Activated T-cell treated with anti-CD3 and anti-CD28 coated beads, Interleukin-2, amount 50 U/mL, for 24 hours (primary cell): ENCODE measurements around the gene ATP6V0A1.
A peak's percentile ranks its signal among the peaks of the same experiment; 100 is the strongest.
"Not testable (repeated sequence)": the region's sequence is repeated elsewhere in the genome, so short reads cannot be mapped to it uniquely, and the experiment has no call there.

Source experiments
- DNase-seq: peaks from one replicate; pipeline ENCODE4 v3.0.0-alpha.2; 2020
- H3K27ac Mint-ChIP-seq: 2 replicates; pipeline ENCODE4 v1.8.0; 2020; ENCODE audit warnings: mild to moderate bottlenecking, mixed read lengths
- H3K27me3 Mint-ChIP-seq: 2 replicates; pipeline ENCODE4 v1.8.0; 2020; ENCODE audit warnings: mixed read lengths
- H3K36me3 Mint-ChIP-seq: 2 replicates; pipeline ENCODE4 v1.8.0; 2020; ENCODE audit warnings: low read depth, mixed read lengths
- H3K4me1 Mint-ChIP-seq: 2 replicates; pipeline ENCODE4 v1.8.0; 2020; ENCODE audit warnings: low read depth, mixed read lengths
- H3K4me3 Mint-ChIP-seq: 2 replicates; pipeline ENCODE4 v1.8.0; 2020; ENCODE audit warnings: mild to moderate bottlenecking, moderate library complexity, mixed read lengths
- H3K9me3 Mint-ChIP-seq: 2 replicates; pipeline ENCODE4 v1.8.0; 2020; ENCODE audit warnings: mixed read lengths

Gene ATP6V0A1

GRCh38 chr17:42555961-42556617 lies 97.4 kb downstream of the ATP6V0A1 start:
- DNase-seq, H3K27me3 Mint-ChIP-seq, H3K9me3 Mint-ChIP-seq, H3K4me3 Mint-ChIP-seq, H3K27ac Mint-ChIP-seq: not testable (repeated sequence)
- peaks cover 16% of the 10 kb centered on the region for H3K36me3 Mint-ChIP-seq
- peaks cover 23% of the 10 kb centered on the region for H3K4me1 Mint-ChIP-seq

GRCh38 chr17:42559075-42559474 lies 100.4 kb downstream of the ATP6V0A1 start:
- no peak for DNase-seq
- H3K4me1 Mint-ChIP-seq: peaks cover 35% of the 10 kb centered on the region
- no peaks in the 10 kb centered on the region for H3K9me3 Mint-ChIP-seq
- no peak overlapping the region for H3K27ac Mint-ChIP-seq
- H3K4me3 Mint-ChIP-seq: no peak overlapping the region
- no peaks in the 10 kb centered on the region for H3K27me3 Mint-ChIP-seq
- peaks cover 27% of the 10 kb centered on the region for H3K36me3 Mint-ChIP-seq

GRCh38 chr17:42560246-42560645 lies 101.6 kb downstream of the ATP6V0A1 start:
- Mint-ChIP-seq H3K27ac (no peak overlapping the region), H3K4me1 (peaks cover 38% of the 10 kb centered on the region), H3K4me3 (peak overlapping the region; percentile 71)

GRCh38 chr17:42561897-42562387 lies 103.3 kb downstream of the ATP6V0A1 start, which contains the start of gene COASY:
TSS of gene COASY (plus strand) at chr17:42562148. CDS start at chr17:42562623, 475 bp downstream.
- peak within 1 kb of the TSS; percentile 99 for H3K27ac Mint-ChIP-seq
- peak; percentile 93 for DNase-seq
- peaks cover 49% of the 10 kb centered on the region for H3K36me3 Mint-ChIP-seq
- H3K4me3 Mint-ChIP-seq: peak within 1 kb of the TSS; percentile 96
- peaks cover 42% of the 10 kb centered on the region for H3K4me1 Mint-ChIP-seq
- H3K9me3 Mint-ChIP-seq: no peaks in the 10 kb centered on the region
- H3K27me3 Mint-ChIP-seq: no peaks in the 10 kb centered on the region

More at GRCh38 chr17:42560246-42560645, 101.6 kb downstream of the ATP6V0A1 start:
- H3K9me3 Mint-ChIP-seq: no peaks in the 10 kb centered on the region
- H3K27me3 Mint-ChIP-seq: no peaks in the 10 kb centered on the region
- DNase-seq: no peak
- peaks cover 34% of the 10 kb centered on the region for H3K36me3 Mint-ChIP-seq

GRCh38 chr17:42562388-42563142 lies 103.9 kb downstream of the ATP6V0A1 start:
- Mint-ChIP-seq H3K27me3 (no peaks in the 10 kb centered on the region), H3K27ac (peak overlapping the region; percentile 99), H3K36me3 (peaks cover 55% of the 10 kb centered on the region), H3K9me3 (no peaks in the 10 kb centered on the region), H3K4me3 (peak overlapping the region; percentile 96), H3K4me1 (peaks cover 43% of the 10 kb centered on the region)
- no peak for DNase-seq

- Mint-ChIP-seq H3K27ac (peak overlapping the region; percentile 99), H3K27me3 (no peaks in the 10 kb centered on the region), H3K36me3 (peaks cover 60% of the 10 kb centered on the region), H3K4me1 (peaks cover 47% of the 10 kb centered on the region), H3K4me3 (peak overlapping the region; percentile 96), H3K9me3 (no peaks in the 10 kb centered on the region)
- no peak for DNase-seq
Measured at GRCh38 chr17:42563143-42563509, 104.4 kb downstream of the ATP6V0A1 start.

GRCh38 chr17:42563543-42563942 lies 104.9 kb downstream of the ATP6V0A1 start:
- Mint-ChIP-seq H3K9me3 (no peaks in the 10 kb centered on the region), H3K27me3 (no peaks in the 10 kb centered on the region), H3K36me3 (peaks cover 63% of the 10 kb centered on the region), H3K4me1 (peaks cover 49% of the 10 kb centered on the region), H3K4me3 (peak overlapping the region; percentile 96), H3K27ac (peak overlapping the region; percentile 99)
- no peak for DNase-seq

GRCh38 chr17:42563950-42564349 lies 105.3 kb downstream of the ATP6V0A1 start:
- Mint-ChIP-seq H3K27ac (peak overlapping the region; percentile 99), H3K4me3 (peak overlapping the region; percentile 96), H3K4me1 (peaks cover 53% of the 10 kb centered on the region), H3K9me3 (no peaks in the 10 kb centered on the region), H3K27me3 (no peaks in the 10 kb centered on the region), H3K36me3 (peaks cover 67% of the 10 kb centered on the region)
- DNase-seq: no peak

- peak overlapping the region; percentile 96 for H3K4me3 Mint-ChIP-seq
- H3K9me3 Mint-ChIP-seq: no peaks in the 10 kb centered on the region
- DNase-seq: no peak
- H3K4me1 Mint-ChIP-seq: peaks cover 62% of the 10 kb centered on the region
- peaks cover 78% of the 10 kb centered on the region for H3K36me3 Mint-ChIP-seq
- peak overlapping the region; percentile 99 for H3K27ac Mint-ChIP-seq
- no peaks in the 10 kb centered on the region for H3K27me3 Mint-ChIP-seq
Measured at GRCh38 chr17:42564815-42565522, 106.3 kb downstream of the ATP6V0A1 start.

GRCh38 chr17:42565523-42566214 lies 107.0 kb downstream of the ATP6V0A1 start:
- no peaks in the 10 kb centered on the region for H3K9me3 Mint-ChIP-seq
- no peaks in the 10 kb centered on the region for H3K27me3 Mint-ChIP-seq
- peaks cover 65% of the 10 kb centered on the region for H3K4me1 Mint-ChIP-seq
- H3K36me3 Mint-ChIP-seq: peaks cover 85% of the 10 kb centered on the region
- no peak for DNase-seq
- peak overlapping the region; percentile 95 for H3K4me3 Mint-ChIP-seq
- H3K27ac Mint-ChIP-seq: peak overlapping the region; percentile 98

- Mint-ChIP-seq H3K27ac (peak overlapping the region; percentile 98), H3K4me1 (peaks cover 67% of the 10 kb centered on the region)
Measured at GRCh38 chr17:42566215-42566882, 107.7 kb downstream of the ATP6V0A1 start.

GRCh38 chr17:42566883-42567573 lies 108.3 kb downstream of the ATP6V0A1 start, which contains the start of gene MLX:
TSS of gene MLX (plus strand) at chr17:42567100. CDS start at chr17:42567125, 25 bp downstream.
- H3K4me1 Mint-ChIP-seq: peaks cover 65% of the 10 kb centered on the region
- peak; percentile 94 for DNase-seq
- H3K27me3 Mint-ChIP-seq: no peaks in the 10 kb centered on the region
- H3K36me3 Mint-ChIP-seq: peaks cover 95% of the 10 kb centered on the region
- peak within 1 kb of the TSS; percentile 98 for H3K27ac Mint-ChIP-seq
- no peaks in the 10 kb centered on the region for H3K9me3 Mint-ChIP-seq
- peak within 1 kb of the TSS; percentile 95 for H3K4me3 Mint-ChIP-seq

More at GRCh38 chr17:42566215-42566882, 107.7 kb downstream of the ATP6V0A1 start:
- DNase-seq: no peak
- Mint-ChIP-seq H3K36me3 (peaks cover 91% of the 10 kb centered on the region), H3K4me3 (peak overlapping the region; percentile 95), H3K9me3 (no peaks in the 10 kb centered on the region), H3K27me3 (no peaks in the 10 kb centered on the region)
